ENCODE data around the gene SLC25A24.
"Not testable (repeated sequence)": the region's sequence is repeated elsewhere in the genome, so short reads cannot be mapped to it uniquely, and the experiment has no call there.

The SLC25A24 gene

GRCh38 chr1:108199781-108200686 is at the start of gene SLC25A24:
Gene SLC25A24, minus strand, starts transcription at chr1:108200343. Its CDS starts 205 bp downstream, at chr1:108200138.
- peak; percentile 79 for DNase-seq
- in situ Hi-C loops (cut with HindIII; ENCODE audit: low pct_ligation_motif_present, low pct_unique_long_range_greater_than_20kb, low sequenced_read_pairs), result no loop called here

- in situ Hi-C loops (cut with HindIII; ENCODE audit: low pct_ligation_motif_present, low pct_unique_long_range_greater_than_20kb, low sequenced_read_pairs), result not testable (repeated sequence)
Observed at GRCh38 chr1:108243976-108244375, 43.8 kb upstream of the SLC25A24 start, which contains the start of gene NBPF4. Gene NBPF4, minus strand, starts transcription at chr1:108244076. Its CDS starts 315 bp downstream, at chr1:108243761.

GRCh38 chr1:108239426-108239825 is 39.3 kb upstream of the SLC25A24 start:
- not testable (repeated sequence) for DNase-seq

More at GRCh38 chr1:108243976-108244375, 43.8 kb upstream of the SLC25A24 start, which contains the start of gene NBPF4:
- not testable (repeated sequence) for DNase-seq

DNA sequence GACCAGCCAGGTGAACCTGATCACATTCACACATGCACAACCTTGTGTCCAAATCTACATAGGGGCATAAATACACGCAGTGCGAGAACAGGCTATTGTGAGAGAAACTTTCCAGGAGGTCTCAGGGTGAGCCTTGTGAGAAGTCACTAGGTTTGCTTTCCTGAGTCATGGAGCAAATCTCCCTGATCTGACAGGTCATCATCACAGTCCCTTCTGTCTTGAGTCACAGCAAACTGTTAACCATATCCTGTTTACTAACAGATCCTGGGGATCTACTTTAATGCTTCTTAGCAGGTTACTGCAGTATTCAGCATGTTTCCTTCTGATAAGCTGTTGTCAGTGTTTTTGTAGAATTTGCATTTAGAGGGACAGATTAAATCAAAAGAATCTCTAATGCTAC is 35.2 kb upstream of the SLC25A24 start:
- DNase-seq; in situ Hi-C loops (cut with HindIII; ENCODE audit: low pct_ligation_motif_present, low pct_unique_long_range_greater_than_20kb, low sequenced_read_pairs): not testable (repeated sequence)

More at GRCh38 chr1:108239426-108239825, 39.3 kb upstream of the SLC25A24 start:
- in situ Hi-C loops (cut with HindIII; ENCODE audit: low pct_ligation_motif_present, low pct_unique_long_range_greater_than_20kb, low sequenced_read_pairs), result not testable (repeated sequence)

DNA sequence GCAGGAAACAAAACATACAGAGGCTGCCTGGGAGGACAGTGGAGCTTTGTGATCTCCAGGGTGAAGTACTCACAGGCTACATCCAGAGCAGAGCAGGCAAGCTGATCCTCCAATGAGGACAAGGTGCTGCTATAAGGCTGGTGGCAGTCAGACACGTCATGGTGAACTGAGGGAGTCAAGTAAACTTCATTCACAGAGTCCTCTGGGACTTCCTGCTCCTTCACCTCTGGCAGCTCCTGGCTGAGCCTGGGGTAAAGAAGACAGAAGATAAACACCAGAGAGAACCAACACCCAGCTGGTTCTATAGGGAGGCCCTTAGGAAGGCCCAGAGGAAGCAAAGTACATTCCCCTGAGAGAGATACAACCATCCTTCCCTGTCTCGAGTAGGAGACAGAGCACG is 32.0 kb upstream of the SLC25A24 start:
- in situ Hi-C loops (cut with HindIII; ENCODE audit: low pct_ligation_motif_present, low pct_unique_long_range_greater_than_20kb, low sequenced_read_pairs); DNase-seq: not testable (repeated sequence)

DNA sequence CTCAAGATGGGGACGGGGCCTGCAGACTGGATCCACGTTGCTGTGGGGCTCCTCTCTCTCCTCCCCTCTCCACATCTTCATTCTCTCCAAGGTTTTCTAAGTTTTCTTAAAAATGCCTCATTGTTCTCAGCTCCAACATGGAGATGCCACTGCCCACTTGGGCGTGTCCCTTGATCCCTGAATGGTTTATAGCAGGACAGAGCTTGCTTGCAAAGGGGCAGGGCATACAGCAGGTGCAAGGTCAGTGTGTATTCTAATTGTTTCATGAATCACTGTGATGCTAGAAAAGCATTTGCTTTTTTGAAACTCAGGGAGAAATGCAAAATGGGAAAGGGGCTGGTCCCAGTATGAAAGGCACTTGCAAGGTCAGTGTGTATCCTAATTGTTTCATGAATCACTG is 29.8 kb upstream of the SLC25A24 start:
- in situ Hi-C loops (cut with HindIII; ENCODE audit: low pct_ligation_motif_present, low pct_unique_long_range_greater_than_20kb, low sequenced_read_pairs); DNase-seq: not testable (repeated sequence)

GRCh38 chr1:108227772-108228171 is 27.6 kb upstream of the SLC25A24 start:
- DNase-seq; in situ Hi-C loops (cut with HindIII; ENCODE audit: low pct_ligation_motif_present, low pct_unique_long_range_greater_than_20kb, low sequenced_read_pairs): not testable (repeated sequence)

DNA sequence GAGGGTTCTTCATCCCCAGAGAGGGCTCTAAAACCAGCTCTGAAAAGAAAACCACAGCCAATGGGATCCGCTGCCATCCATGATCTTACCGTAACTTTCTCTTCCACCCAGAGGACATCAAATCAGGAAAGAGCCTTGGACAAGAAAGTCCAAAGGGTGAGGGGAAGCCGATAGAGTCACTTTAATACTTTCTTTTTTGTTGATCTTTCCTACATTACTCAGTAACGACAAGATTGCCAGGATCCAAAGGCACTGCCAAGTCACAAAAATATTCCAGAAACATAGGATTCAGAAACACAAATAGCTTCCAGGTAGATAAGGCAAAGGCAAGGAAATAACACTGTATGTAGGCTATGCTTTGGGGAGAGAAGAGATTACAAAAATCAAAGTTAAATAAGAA is 26.7 kb upstream of the SLC25A24 start:
- in situ Hi-C loops (cut with HindIII; ENCODE audit: low pct_ligation_motif_present, low pct_unique_long_range_greater_than_20kb, low sequenced_read_pairs), result not testable (repeated sequence)

DNA sequence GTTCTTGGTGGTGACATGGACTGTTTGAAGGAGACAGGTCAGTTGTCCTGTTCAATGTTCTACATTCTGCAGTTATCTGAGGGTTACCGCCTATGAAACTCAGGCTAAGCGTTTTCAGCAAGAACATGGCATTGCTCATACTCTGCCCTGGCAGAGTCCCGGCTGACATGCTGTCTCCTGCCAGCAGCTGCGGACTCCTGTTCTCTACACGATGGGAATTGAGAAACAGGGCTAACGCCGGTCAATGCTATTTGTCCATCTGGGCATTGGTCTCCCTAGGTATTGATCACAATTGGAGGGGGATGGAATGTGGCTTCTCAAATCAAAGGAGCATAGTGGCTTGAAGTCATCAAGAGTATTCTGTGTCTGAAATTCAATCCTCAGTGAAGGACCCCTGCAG is 23.1 kb upstream of the SLC25A24 start:
- DNase-seq; in situ Hi-C loops (cut with HindIII; ENCODE audit: low pct_ligation_motif_present, low pct_unique_long_range_greater_than_20kb, low sequenced_read_pairs): not testable (repeated sequence)

More for the DNA sequence above, 26.7 kb upstream of the SLC25A24 start:
- DNase-seq, result not testable (repeated sequence)

DNA sequence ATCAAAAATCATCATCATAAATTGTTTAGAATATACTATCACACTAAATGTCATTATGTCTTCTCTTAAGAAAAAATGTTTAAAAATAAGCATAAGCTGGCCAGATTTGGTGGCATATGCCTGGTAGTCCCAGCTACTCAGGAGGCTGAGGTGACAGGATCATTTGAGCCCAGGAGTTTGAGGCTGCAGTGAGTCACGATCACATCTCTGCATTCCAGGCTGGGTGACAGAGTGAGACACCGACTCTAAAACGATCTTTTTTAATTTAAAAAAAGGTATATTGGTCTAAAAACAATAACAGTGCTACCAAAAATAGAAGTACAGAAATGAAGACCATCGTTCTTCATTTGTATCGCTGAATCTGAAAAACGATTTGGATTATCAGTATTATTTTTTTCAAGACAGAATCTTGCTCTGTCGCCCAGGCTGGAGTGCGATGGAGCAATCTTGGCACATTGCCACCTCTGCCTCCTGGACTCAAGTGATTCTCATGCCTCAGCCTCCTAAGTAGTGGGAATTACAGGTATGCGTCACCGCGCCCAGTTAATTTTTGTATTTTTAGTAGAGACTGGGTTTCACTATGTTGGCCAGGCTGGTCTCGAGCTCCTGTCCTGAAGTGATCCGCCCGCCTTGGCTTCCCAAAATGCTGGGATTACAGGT is 17.5 kb upstream of the SLC25A24 start:
- DNase-seq; in situ Hi-C loops (cut with HindIII; ENCODE audit: low pct_ligation_motif_present, low pct_unique_long_range_greater_than_20kb, low sequenced_read_pairs): not testable (repeated sequence)

DNA sequence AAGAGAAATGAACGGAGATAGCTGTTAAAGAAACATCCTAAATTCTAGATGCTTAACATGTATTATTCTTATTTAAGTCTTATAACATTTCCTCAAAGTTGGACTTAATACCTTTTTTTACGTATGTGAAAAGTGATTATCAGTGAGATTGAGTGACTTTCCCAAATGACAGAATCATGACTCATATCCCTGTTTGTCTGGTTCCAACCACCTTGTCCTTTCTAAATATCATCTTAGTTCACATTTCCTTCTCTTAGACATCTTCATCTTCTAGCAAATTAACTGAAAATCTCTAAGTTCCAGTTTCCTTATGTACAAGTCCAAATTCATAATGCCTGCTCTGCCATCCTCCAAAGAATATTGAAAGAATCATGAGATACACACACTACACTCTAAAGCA is 16.9 kb upstream of the SLC25A24 start:
- DNase-seq; in situ Hi-C loops (cut with HindIII; ENCODE audit: low pct_ligation_motif_present, low pct_unique_long_range_greater_than_20kb, low sequenced_read_pairs): not testable (repeated sequence)

GRCh38 chr1:108216028-108216890 is 16.1 kb upstream of the SLC25A24 start:
- DNase-seq; in situ Hi-C loops (cut with HindIII; ENCODE audit: low pct_ligation_motif_present, low pct_unique_long_range_greater_than_20kb, low sequenced_read_pairs): not testable (repeated sequence)

DNA sequence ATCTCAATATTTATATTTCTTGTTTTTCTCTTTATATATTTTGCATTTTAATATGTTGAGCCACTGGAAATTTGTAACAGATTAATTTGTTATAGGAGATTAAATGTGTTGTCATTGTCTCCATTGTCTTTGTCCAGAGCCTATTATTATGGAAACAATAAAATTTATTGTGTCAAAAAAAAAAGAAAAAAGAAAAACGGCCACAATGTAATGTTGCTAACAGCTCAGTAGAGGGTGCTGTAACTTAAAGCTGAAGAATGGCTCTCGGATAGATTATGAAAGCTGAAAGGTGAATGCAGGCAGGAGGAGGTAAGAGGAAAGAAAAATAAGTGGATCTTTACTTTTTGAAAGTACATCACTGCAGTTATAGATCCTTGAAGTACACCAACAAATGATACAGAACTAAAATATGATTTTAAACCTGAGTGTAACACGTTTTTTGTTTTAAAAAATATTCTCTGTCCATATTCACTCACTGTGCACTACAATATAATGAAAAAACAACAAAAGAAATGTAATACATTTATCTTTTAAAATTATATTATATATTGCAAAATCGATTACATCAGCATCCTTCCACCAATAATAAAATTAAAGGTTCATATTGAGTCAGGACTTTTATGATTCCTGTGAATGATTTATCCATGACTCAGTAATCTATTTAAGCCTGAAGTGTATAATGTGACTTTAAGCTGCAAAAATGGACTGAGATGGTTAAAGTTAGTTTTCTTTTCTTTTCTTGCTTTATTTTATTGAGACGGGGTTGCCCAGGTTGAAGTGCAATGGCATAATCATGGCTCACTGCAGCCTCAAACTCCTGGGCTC is 14.7 kb upstream of the SLC25A24 start:
- peak; percentile 50 for DNase-seq
- in situ Hi-C loops (cut with HindIII; ENCODE audit: low pct_ligation_motif_present, low pct_unique_long_range_greater_than_20kb, low sequenced_read_pairs), result not testable (repeated sequence)

GRCh38 chr1:108211014-108211413 is 10.9 kb upstream of the SLC25A24 start:
- DNase-seq, result no peak
- in situ Hi-C loops (cut with HindIII; ENCODE audit: low pct_ligation_motif_present, low pct_unique_long_range_greater_than_20kb, low sequenced_read_pairs), result no loop called here

- DNase-seq, result no peak
- in situ Hi-C loops (cut with HindIII; ENCODE audit: low pct_ligation_motif_present, low pct_unique_long_range_greater_than_20kb, low sequenced_read_pairs), result no loop called here
Observed at GRCh38 chr1:108209456-108210108, 9.4 kb upstream of the SLC25A24 start.

DNA sequence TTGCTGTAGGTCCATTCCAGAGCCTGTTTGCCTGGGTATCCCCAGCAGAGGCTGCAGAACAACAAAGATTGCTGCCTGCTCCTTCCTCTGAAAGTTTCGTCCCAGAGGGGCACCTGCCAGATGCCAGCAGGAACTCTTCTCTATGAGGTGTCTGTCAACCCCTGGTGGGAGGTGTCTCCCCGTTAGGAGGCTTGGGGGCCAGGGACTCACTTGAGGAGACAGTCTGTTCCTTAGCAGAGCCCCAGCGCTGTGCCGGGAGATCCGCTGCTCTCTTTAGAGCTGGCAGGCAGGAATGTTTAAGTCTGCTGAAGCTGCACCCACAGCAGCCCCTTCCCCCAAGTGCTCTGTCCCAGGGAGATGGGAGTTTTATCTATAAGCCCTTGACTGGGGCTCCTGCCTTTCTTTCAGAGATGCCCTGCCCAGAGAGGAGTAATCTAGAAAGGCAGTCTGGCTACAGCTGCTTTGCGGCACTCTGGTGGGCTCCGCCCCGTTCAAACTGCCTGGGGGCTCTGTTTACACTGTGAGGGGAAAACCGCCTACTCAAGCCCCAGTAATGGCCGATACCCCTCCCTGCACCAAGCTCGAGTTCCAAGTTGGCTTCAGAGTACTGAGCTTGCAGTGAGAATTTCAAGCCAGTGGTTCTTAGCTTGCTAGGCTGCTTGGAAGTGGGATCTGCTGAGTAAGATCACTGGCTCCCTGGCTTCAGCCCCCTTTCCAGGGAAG is 8.7 kb upstream of the SLC25A24 start:
- no peak for DNase-seq

More for the DNA sequence above, 8.7 kb upstream of the SLC25A24 start:
- in situ Hi-C loops (cut with HindIII; ENCODE audit: low pct_ligation_motif_present, low pct_unique_long_range_greater_than_20kb, low sequenced_read_pairs), result no loop called here
